GM19025 (cell line): Measurements from ENCODE around the gene TRPV5.

Experiments used
- ATAC-seq: cut with Tn5 transposase; IDR thresholded peaks from one replicate; pipeline ENCODE4 v1.9.1; 2021; ENCODE audit warnings: mild to moderate bottlenecking, low read depth, moderate library complexity; ENCODE audit not compliant: unreplicated experiment

Gene TRPV5

GRCh38 chr7:142873871-142874270 is 59.7 kb downstream of the TRPV5 start:
- ATAC-seq, result no peak

GRCh38 chr7:142873281-142873784 is 60.2 kb downstream of the TRPV5 start:
- ATAC-seq, result no peak

GRCh38 chr7:142872106-142872675 is 61.4 kb downstream of the TRPV5 start:
- no peak for ATAC-seq

- ATAC-seq, result no peak
Measured at GRCh38 chr7:142871260-142872105, 62.1 kb downstream of the TRPV5 start.

- no peak for ATAC-seq
Measured at GRCh38 chr7:142870566-142871259, 62.8 kb downstream of the TRPV5 start.

GRCh38 chr7:142870147-142870559 is 63.4 kb downstream of the TRPV5 start:
- ATAC-seq, result no peak

GRCh38 chr7:142869434-142869833 is 64.1 kb downstream of the TRPV5 start:
- no peak for ATAC-seq

- ATAC-seq, result no peak
Measured at GRCh38 chr7:142868986-142869415, 64.5 kb downstream of the TRPV5 start.

- no peak for ATAC-seq
Measured at GRCh38 chr7:142868188-142868985, 65.2 kb downstream of the TRPV5 start.

GRCh38 chr7:142867398-142868187 is 66.0 kb downstream of the TRPV5 start:
- ATAC-seq, result no peak

GRCh38 chr7:142867097-142867378 is 66.5 kb downstream of the TRPV5 start:
- ATAC-seq, result no peak

- ATAC-seq, result no peak
Measured at GRCh38 chr7:142866361-142867096, 67.0 kb downstream of the TRPV5 start.

- no peak for ATAC-seq
Measured at GRCh38 chr7:142865766-142866165, 67.8 kb downstream of the TRPV5 start.

GRCh38 chr7:142864980-142865747 is 68.4 kb downstream of the TRPV5 start:
- ATAC-seq, result no peak

- no peak for ATAC-seq
Measured at GRCh38 chr7:142863891-142864685, 69.5 kb downstream of the TRPV5 start.

GRCh38 chr7:142862786-142863400 is 70.7 kb downstream of the TRPV5 start:
- no peak for ATAC-seq

- no peak for ATAC-seq
Measured at GRCh38 chr7:142862351-142862750, 71.2 kb downstream of the TRPV5 start.
